Effector memory CD8-positive, alpha-beta T cell (primary cell): ENCODE measurements around the gene GGACT.
A peak's percentile ranks its signal among the peaks of the same experiment; 100 is the strongest.
"Not testable (repeated sequence)": the region's sequence is repeated elsewhere in the genome, so short reads cannot be mapped to it uniquely, and the experiment has no call there.

Source experiments
- ATAC-seq: fragments of 150-1000 bp; cut with Tn5 transposase; replicated peaks from 2 replicates; pipeline ENCODE4 v1.10.0; 2021; ENCODE audit warnings: mild to moderate bottlenecking, moderate library complexity
- DNase-seq, 3 experiments: peaks; one replicate each; pipeline ENCODE4 v3.0.0; 2021
- H3K27ac Mint-ChIP-seq, 2 donors: one replicate each; pipeline ENCODE4 v1.8.0; 2022; ENCODE audit warnings: mild to moderate bottlenecking in 2 of 2, mixed read lengths in 2 of 2, moderate library complexity in 2 of 2
- H3K27me3 Mint-ChIP-seq, 2 donors: one replicate each; pipeline ENCODE4 v1.8.0; 2022; ENCODE audit warnings: mixed read lengths in 2 of 2
- H3K36me3 Mint-ChIP-seq: one replicate; pipeline ENCODE4 v1.8.0; 2022; ENCODE audit warnings: mild to moderate bottlenecking, moderate library complexity, mixed read lengths; ENCODE audit not compliant: insufficient read depth
- H3K4me1 Mint-ChIP-seq, 2 donors: one replicate each; pipeline ENCODE4 v1.8.0; 2022; ENCODE audit warnings: low read depth in 2 of 2, mixed read lengths in 2 of 2
- H3K4me3 Mint-ChIP-seq, 2 donors: one replicate each; pipeline ENCODE4 v1.8.0; 2022; ENCODE audit warnings: mild to moderate bottlenecking in 2 of 2, mixed read lengths in 2 of 2, moderate library complexity in 2 of 2
- H3K9me3 Mint-ChIP-seq, 2 donors: one replicate each; pipeline ENCODE4 v1.8.0; 2022; ENCODE audit warnings: mixed read lengths in 2 of 2
- total RNA-seq, 9 experiments: gene quantifications; one replicate each; lab custom pipeline; 2026; lab: John Stamatoyannopoulos, UW

Gene GGACT
- 2.1 to 6.0 (median 3.3) reads per million in 9 experiments for total RNA-seq

DNA sequence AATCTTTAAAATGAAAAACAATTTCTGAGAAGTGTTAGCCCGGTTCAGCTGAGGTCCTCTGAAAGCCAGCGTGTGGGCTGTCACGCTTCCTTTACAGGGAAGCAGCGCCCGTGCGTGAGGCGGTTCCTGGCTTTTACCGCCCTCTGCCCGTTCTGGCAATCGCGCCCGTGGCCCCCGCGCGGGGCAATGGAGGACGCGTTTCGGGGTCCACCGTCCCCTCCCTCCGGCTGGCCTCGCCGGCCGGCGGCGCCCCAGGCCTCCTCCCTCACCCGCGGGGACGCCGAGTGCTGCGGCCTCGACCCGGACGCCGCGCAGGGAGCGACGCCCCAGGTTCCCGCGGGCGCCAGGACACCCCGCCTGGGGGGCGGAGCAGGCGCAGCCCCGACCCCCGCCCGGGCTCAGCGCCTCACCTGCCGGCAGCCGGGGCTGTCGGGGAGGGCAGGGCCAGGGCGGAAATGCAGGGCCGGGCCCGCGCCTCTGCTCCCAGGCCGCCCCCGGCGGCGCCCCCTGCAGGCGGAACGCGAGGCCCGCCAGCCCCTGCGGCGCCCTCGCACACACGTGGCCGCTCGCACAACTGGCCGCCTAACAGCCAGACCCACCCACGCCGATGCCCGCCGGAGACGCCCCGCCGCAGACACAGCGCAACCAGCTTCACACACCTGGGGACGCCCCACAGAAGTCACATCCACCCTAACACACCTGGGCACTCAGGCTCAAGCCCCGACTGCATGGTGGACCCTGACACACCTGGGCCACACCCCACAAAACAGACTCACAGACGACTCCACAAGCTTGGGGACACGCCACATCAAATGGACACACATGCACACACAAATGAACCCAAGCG lies at the start of gene GGACT:
Gene GGACT (minus strand): TSS at position 459 of the 847 bp plus-strand sequence. CDS start 56,198 bp downstream, outside the sequence.
- Mint-ChIP-seq H3K9me3 (no peaks in the 10 kb centered on the region), H3K36me3 (peaks cover 11% of the 10 kb centered on the region), H3K4me3 (peak within 1 kb of the TSS; percentile 86 to 87), H3K27me3 (peaks cover 0 to 2% of the 10 kb centered on the region in 2 donors), H3K27ac (peak within 1 kb of the TSS; percentile 90 to 94), H3K4me1 (peaks cover 9 to 27% of the 10 kb centered on the region in 2 donors)
- ATAC-seq, result peak; percentile 96
- DNase-seq, result peak; percentile 78 to 82 (median 81)

DNA sequence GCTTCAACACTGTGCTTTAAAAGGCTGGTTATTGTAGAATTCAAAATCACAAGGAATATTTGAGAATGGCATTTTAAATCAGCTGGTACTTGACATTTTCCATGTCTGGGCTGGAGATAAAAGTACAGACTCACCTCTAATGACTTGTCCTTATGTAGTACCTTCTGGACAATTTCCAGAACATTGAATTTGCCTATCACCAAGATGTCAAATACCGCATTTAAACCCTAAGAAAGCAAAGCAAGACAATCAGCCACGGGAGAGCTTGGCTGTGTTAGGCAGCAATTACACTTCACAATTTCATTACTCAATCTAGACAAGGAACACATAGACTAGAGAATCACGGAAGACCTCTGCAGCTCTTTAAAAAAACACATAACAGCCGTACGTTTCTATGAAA lies 49.2 kb upstream of the GGACT start:
- peaks cover 44% of the 10 kb centered on the region for H3K36me3 Mint-ChIP-seq
- ATAC-seq, result no peak
- no peak for DNase-seq
- H3K9me3 Mint-ChIP-seq, result no peaks in the 10 kb centered on the region
- H3K4me1 Mint-ChIP-seq, result no peaks in the 10 kb centered on the region
- no peaks in the 10 kb centered on the region for H3K27me3 Mint-ChIP-seq
- H3K27ac Mint-ChIP-seq, result peak overlapping the region in 1 of 2 donors; percentile 53
- no peak overlapping the region for H3K4me3 Mint-ChIP-seq

DNA sequence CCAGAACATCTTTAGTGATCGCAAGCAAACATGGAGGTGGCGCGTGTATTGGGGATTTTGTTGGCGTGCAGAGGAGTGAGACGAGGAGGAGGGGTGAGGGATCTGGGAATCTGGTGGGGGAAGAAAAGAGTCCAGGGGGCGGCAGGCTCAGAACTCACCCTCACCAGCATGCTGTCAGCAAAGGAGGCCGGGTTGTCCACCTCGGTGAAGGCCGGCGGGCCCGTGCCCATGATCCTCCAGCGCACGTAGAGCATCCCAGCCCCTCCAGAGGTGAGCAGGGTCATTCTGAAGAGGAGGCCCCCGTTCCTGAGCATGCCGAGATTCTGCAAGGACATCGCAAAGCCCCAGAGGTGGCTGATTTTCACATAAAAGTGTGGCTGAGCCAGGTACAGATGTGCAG lies 48.8 kb upstream of the GGACT start:
- peaks cover 46% of the 10 kb centered on the region for H3K36me3 Mint-ChIP-seq
- H3K27ac Mint-ChIP-seq, result no peak overlapping the region
- H3K4me1 Mint-ChIP-seq, result no peaks in the 10 kb centered on the region
- DNase-seq (no peak), ATAC-seq (no peak)
- H3K9me3 Mint-ChIP-seq, result no peaks in the 10 kb centered on the region
- H3K4me3 Mint-ChIP-seq, result no peak overlapping the region
- H3K27me3 Mint-ChIP-seq, result no peaks in the 10 kb centered on the region

DNA sequence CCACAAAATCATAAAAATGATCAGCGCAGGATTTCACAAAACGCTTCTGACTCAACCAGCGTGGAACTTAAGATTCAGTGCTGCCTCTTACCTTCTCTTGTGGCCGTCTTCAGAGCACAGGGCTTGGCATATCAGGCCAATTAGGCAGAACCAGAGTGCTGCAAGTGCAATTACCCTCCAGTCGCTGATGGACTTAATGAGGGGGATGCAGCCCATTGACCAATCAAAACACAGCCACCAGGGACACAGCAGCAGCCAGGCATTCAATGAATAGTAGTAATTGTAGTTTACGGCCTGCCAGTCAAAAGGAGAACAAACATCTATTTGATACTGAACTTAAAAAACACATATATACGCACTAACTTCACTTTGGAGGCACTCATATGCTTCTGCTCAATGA lies 47.9 kb upstream of the GGACT start:
- Mint-ChIP-seq H3K27ac (no peak overlapping the region), H3K27me3 (no peaks in the 10 kb centered on the region), H3K9me3 (no peaks in the 10 kb centered on the region), H3K36me3 (peaks cover 39% of the 10 kb centered on the region), H3K4me1 (no peaks in the 10 kb centered on the region), H3K4me3 (no peak overlapping the region)
- DNase-seq, result no peak
- no peak for ATAC-seq

DNA sequence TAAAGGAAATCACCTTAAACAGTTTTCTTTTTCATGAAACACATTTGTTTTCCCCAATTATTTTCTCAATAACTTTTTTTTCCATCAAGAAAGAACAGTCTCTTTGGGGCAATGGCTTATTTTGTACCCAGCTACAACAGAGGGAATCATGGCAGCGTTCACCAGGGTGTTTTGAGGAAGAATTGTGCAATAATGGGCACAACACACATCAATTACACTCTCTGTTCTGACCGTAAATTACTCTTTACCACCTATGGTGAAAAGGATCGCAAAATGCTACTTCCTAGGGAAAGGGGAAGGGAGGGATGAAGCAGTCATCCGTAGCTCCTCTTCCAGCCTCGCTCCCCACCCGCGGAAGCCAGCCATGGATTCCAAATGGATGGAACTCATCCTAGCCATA lies 47.4 kb upstream of the GGACT start:
- ATAC-seq, result no peak
- Mint-ChIP-seq H3K9me3 (no peaks in the 10 kb centered on the region), H3K27me3 (no peaks in the 10 kb centered on the region), H3K36me3 (peaks cover 38% of the 10 kb centered on the region), H3K4me3 (no peak overlapping the region), H3K27ac (no peak overlapping the region), H3K4me1 (no peaks in the 10 kb centered on the region)
- no peak for DNase-seq

DNA sequence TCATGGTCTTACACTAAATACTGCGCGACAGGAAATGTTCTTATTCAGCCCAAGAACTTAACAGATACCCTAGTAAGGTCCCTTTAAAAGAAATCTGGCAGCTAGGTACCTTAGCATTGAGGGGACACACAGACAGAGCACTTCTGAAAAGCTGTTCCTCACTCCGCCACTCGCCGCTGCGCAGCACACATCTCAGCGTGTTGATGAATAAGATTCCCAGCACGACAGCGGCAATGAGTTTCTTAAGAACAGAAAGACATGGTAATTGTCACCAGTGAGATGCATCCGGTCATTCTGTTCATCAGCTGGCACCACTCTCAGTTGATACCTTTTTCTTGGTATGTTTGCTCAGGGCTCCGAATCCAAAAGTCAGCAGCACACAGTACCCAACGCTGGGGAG lies 46.1 kb upstream of the GGACT start:
- ATAC-seq, result no peak
- H3K36me3 Mint-ChIP-seq, result peaks cover 41% of the 10 kb centered on the region
- no peak for DNase-seq
- no peak overlapping the region for H3K27ac Mint-ChIP-seq
- H3K9me3 Mint-ChIP-seq, result no peaks in the 10 kb centered on the region
- H3K4me1 Mint-ChIP-seq, result peaks cover 0 to under 1% of the 10 kb centered on the region in 2 donors
- H3K27me3 Mint-ChIP-seq, result no peaks in the 10 kb centered on the region
- H3K4me3 Mint-ChIP-seq, result no peak overlapping the region

DNA sequence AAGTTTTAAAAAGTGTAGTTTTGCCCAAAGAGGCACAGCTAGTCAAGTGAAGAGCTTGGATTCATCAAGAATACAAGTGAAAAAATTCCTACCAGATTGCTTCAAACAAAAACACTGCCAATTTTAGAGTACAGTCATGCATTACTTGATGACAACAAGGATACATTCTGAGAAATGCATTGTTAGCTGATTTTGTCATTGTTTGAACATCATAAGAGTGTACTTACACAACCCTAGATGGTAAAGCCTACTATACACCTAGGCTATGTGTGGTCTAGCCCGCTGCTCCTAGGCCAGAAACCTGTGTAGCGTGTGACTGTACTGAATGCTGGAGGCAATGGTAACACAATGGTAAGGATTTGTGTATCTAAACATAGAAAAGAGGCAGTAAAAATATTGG lies 44.9 kb upstream of the GGACT start:
- Mint-ChIP-seq H3K4me3 (no peak overlapping the region), H3K4me1 (peaks cover 0 to 2% of the 10 kb centered on the region in 2 donors), H3K36me3 (peaks cover 42% of the 10 kb centered on the region), H3K27ac (no peak overlapping the region), H3K9me3 (no peaks in the 10 kb centered on the region), H3K27me3 (no peaks in the 10 kb centered on the region)
- ATAC-seq (no peak), DNase-seq (no peak)

DNA sequence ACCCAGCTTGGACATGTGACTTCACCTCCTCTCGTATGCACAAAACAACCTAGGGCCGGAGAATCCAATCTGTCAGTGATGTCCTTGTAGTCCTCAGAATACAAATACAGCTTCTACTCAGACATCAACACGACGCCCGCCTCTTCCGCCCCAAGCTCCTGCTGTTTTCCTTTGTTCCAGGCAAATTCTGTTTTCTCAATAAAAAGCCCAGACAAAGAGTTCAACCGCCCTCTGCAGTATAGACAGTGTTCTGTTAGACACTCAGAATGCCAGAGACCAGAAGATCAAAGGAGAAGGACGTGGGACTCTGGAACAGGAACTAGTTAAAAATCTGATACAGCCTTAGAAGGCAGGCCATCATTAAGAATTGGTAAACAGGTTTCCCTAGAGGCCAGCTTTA lies 42.0 kb upstream of the GGACT start:
- peaks cover 51% of the 10 kb centered on the region for H3K36me3 Mint-ChIP-seq
- H3K27me3 Mint-ChIP-seq, result no peaks in the 10 kb centered on the region
- H3K4me1 Mint-ChIP-seq, result peaks cover 0 to 2% of the 10 kb centered on the region in 2 donors
- H3K27ac Mint-ChIP-seq, result peak overlapping the region; percentile 62 to 67
- no peaks in the 10 kb centered on the region for H3K9me3 Mint-ChIP-seq
- H3K4me3 Mint-ChIP-seq, result no peak overlapping the region
- DNase-seq, result no peak
- ATAC-seq, result no peak

DNA sequence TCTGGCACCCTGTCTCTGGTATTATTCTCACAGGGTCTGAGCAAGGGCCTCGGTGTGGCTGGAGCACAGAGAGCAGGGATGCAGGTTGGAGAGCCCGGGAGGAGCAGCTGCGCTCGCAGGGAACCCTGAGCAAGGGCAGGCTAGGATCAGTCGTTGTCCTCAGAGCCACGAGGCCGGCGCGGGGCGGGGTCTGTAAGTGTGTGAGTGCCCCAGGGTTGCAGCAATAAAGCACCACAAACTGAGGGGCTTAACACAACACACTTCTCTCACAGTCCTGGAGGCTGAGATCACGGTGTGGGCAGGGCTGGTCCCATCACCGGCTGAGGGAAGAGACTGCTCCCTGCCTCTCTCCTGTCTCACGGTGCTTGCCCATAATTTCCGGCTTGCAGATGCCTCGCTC lies 38.5 kb upstream of the GGACT start:
- Mint-ChIP-seq H3K27ac (no peak overlapping the region), H3K4me1 (peaks cover 0 to 2% of the 10 kb centered on the region in 2 donors)

DNA sequence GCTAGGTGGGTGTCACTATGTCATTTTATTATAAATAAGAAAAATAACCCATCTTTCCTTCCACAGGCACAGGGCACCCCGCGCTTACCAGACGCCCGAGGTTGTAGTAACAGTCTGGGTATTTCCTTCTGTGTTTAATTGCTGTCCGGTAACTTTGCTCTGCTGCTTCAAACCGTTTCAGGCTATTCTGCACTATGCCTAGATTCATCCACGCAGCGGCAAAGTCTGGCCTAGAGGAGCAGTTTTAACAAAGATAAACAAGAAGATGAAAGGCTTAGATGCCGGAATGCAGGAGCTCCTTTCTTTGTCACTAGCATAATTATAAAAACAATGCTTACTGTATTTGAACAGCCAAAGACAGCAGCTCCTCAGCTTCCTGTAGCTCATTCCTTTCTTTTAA lies 36.9 kb upstream of the GGACT start:
- Mint-ChIP-seq H3K36me3 (peaks cover 41% of the 10 kb centered on the region), H3K4me1 (peaks cover 2% of the 10 kb centered on the region in 2 donors), H3K27me3 (no peaks in the 10 kb centered on the region), H3K27ac (no peak overlapping the region), H3K4me3 (no peak overlapping the region), H3K9me3 (no peaks in the 10 kb centered on the region)
- DNase-seq (no peak), ATAC-seq (no peak)

More for the DNA sequence above, 38.5 kb upstream of the GGACT start:
- no peak for DNase-seq
- Mint-ChIP-seq H3K36me3 (peaks cover 44% of the 10 kb centered on the region), H3K4me3 (no peak overlapping the region), H3K9me3 (no peaks in the 10 kb centered on the region), H3K27me3 (no peaks in the 10 kb centered on the region)
- no peak for ATAC-seq

DNA sequence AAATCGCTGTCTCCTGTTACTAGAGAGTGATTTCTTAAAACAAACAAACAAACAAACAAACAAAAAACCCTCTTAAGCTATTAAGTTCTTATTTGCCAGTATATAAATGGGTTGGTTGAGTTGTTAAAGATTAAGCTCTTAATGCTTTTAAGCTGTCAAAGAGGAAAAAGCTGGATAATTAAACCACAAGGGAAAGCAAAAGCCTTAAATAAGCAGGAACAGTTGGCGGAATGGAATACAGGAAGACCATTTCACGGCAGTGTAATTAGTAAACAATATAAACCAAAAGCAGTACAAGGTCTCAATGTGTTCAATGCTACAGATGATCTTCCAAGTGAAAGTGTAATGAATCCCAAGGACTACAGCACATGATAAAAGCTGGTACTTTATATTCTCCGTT lies 32.2 kb upstream of the GGACT start:
- H3K27me3 Mint-ChIP-seq, result no peaks in the 10 kb centered on the region
- peaks cover 5 to 8% of the 10 kb centered on the region in 2 donors for H3K4me1 Mint-ChIP-seq
- ATAC-seq (no peak), DNase-seq (no peak)
- H3K9me3 Mint-ChIP-seq, result no peaks in the 10 kb centered on the region
- no peak overlapping the region for H3K27ac Mint-ChIP-seq
- peaks cover 23% of the 10 kb centered on the region for H3K36me3 Mint-ChIP-seq
- no peak overlapping the region for H3K4me3 Mint-ChIP-seq

DNA sequence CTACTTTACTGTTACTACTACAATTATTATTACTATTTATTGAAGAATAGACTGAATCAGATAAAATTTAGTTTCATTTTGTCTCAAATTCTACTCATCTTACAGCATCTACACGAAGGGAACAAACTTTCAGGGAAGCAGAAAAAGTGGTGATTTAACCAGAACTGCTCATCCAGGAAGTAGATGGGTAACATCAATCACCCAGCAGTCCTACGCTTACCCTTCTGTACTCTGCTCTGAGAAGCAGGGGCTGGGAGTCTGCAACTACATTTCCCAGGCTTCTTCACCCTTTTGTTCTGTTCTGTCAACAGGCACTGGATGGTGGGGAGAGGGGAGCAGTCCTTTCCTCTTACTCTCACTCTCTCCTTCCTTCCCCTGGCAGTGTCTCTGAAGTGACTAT lies 31.4 kb upstream of the GGACT start:
- peak overlapping the region in 1 of 2 donors; percentile 2 for H3K27ac Mint-ChIP-seq
- no peaks in the 10 kb centered on the region for H3K27me3 Mint-ChIP-seq
- H3K4me1 Mint-ChIP-seq, result peaks cover 5 to 8% of the 10 kb centered on the region in 2 donors
- DNase-seq (no peak), ATAC-seq (no peak)
- no peaks in the 10 kb centered on the region for H3K9me3 Mint-ChIP-seq
- H3K4me3 Mint-ChIP-seq, result no peak overlapping the region
- H3K36me3 Mint-ChIP-seq, result peaks cover 17% of the 10 kb centered on the region

DNA sequence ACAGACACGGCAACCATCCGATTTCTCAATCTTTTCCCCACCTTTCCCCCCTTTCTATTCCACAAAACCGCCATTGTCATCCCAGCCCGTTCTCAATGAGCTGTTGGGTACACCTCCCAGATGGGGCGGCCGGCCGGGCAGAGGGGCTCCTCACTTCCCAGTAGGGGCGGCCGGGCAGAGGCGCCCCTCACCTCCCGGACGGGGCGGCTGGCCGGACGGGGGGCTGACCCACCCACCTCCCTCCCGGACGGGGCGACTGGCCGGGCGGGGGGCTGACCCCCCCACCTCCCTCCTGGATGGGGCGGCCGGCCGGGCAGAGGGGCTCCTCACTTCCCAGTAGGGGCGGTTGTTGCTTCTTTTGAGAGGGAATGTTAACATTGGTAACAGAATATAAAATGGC lies 30.3 kb upstream of the GGACT start:
- not testable (repeated sequence) for H3K27me3 Mint-ChIP-seq, H3K4me3 Mint-ChIP-seq, DNase-seq, H3K4me1 Mint-ChIP-seq, H3K27ac Mint-ChIP-seq, H3K9me3 Mint-ChIP-seq, H3K36me3 Mint-ChIP-seq, ATAC-seq

DNA sequence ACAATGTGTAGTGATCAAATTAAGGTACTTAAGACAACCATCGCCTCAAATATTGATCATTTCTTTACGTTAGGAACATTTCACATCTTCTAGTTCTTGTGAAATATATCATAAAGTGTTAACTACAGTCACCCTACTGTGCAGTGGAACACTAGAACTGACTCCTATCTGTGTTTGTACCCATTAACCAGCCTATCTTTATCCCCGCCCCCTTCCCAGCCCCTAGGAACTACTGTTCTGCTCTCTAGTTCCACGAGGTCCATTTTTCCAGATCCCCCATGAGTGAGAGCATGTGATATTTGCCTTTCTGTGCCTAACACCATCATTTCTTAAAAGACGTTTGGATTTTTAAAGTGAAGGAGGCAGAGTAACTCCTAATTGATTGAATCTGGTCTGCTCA lies 24.4 kb upstream of the GGACT start:
- H3K27me3 Mint-ChIP-seq, result no peaks in the 10 kb centered on the region
- DNase-seq (no peak), ATAC-seq (no peak)
- no peak overlapping the region for H3K4me3 Mint-ChIP-seq
- no peaks in the 10 kb centered on the region for H3K9me3 Mint-ChIP-seq
- H3K4me1 Mint-ChIP-seq, result peaks cover 13 to 22% of the 10 kb centered on the region in 2 donors
- peak overlapping the region in 1 of 2 donors; percentile 55 for H3K27ac Mint-ChIP-seq
- H3K36me3 Mint-ChIP-seq, result no peaks in the 10 kb centered on the region
